H1 (cell line): ENCODE results near the gene C20orf202. TPM values are rescaled to one million over a fixed set of nuclear protein-coding genes. Genes with fewer than 3 reads are reported as not detected.

Experiments
- ATF2 ChIP-seq: IDR thresholded peaks from 2 replicates; pipeline ENCODE4 v1.6.1; 2012; ENCODE audit warnings: low read length, inconsistent platforms
- EP300 ChIP-seq, 2 experiments: IDR thresholded peaks; 1 replicate in 1 of 2; 2 replicates in 1 of 2; pipeline ENCODE4 v1.6.1; 2011 to 2012; ENCODE audit warnings: low read depth in 2 of 2, low read length in 2 of 2, mild to moderate bottlenecking in 2 of 2, borderline replicate concordance in 1 of 2, inconsistent platforms in 1 of 2, moderate library complexity in 1 of 2
- GABPA ChIP-seq: IDR thresholded peaks from 2 replicates; pipeline ENCODE4 v1.6.1; 2011; ENCODE audit warnings: mild to moderate bottlenecking, low read length, moderate library complexity, borderline replicate concordance; ENCODE audit not compliant: insufficient read depth
- RNF2 ChIP-seq: fragments of 200-900, 300-1000 bp; sonication (generic); IDR thresholded peaks from 2 replicates; pipeline ENCODE4 v1.7.1; 2016; ENCODE audit warnings: borderline replicate concordance, low read depth, mild to moderate bottlenecking, antibody characterized with exemption, low read length; ENCODE audit not compliant: poor library complexity, severe bottlenecking; ENCODE audit errors: missing control alignments
- SUZ12 ChIP-seq: fragments of 200-600 bp; sonication (generic); IDR thresholded peaks from 2 replicates; pipeline ENCODE4 v1.6.1; 2012; ENCODE audit warnings: mild to moderate bottlenecking, inconsistent platforms, low read length, moderate library complexity, mixed read lengths
- YY1 ChIP-seq: IDR thresholded peaks from 2 replicates; pipeline ENCODE4 v1.6.1; 2011; ENCODE audit warnings: low read depth, mild to moderate bottlenecking, low read length
- polyA plus RNA-seq, 7 experiments: library from polyadenylated mRNA; depleted of rRNA in 3 of 7; stranded (reverse) in 5 of 7; unstranded in 2 of 7; fragments of >200 nt in 5 of 7; fragments of 200-250 nt in 2 of 7; gene quantifications; 1 replicate in 5 of 7; 2 replicates in 1 of 7; 4 replicates in 1 of 7; pipeline versions ENCODE4 v1.2.1 to v1.2.3, GENCODE V29; 2011 to 2013; ENCODE audit warnings: missing spikeins in 2 of 7, mixed read lengths in 2 of 7
- total RNA-seq: library from RNA; stranded (reverse); fragmentation: NEBNext Ultra II Directional; extraction: Animal tissue kit (Norgen Biotek cat#: 25700); gene quantifications from 2 replicates; pipeline ENCODE4 v1.2.1, GENCODE V29; 2021

The C20orf202 gene
- total and polyA plus RNA-seq, 2 of the 8 experiments (the other 6 are each of a cell fraction or from before 2014, with no cell fraction given), result 0.12 TPM; not detected in 1

DNA sequence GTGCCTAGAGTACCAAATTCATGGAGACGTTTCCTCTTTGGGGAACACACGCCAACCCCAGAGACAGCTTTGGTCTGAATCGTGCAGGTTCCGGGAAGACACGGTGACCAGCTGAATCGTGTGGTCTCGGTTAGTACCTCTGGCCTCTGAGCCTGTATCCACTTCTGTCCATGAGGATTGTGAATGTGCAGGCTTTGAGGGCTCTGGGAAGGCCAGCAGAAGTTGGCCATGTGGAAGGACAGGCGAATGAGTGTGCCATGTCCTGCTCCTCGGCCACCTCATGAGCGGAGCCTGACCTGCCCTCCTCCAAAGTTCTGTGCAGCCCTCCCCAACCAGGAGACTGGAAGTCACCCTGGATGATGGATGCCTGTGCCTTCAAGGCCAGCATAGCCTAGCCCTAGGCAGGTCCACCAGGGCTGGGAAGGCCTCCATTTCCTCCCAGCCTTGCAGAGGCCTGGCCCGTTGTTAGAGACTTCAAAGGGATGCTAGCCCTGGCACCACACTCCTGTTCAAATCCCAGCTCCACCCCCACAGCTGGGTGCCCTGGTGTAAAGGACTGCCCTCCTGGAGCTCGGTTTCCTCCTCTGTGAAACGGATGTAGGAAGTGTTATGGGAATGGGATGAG, 16.8 kb upstream of the C20orf202 start (continued):
- no peak for TF ChIP-seq EP300 (IDR thresholded peaks at IDR 0.05; ENCODE audit: borderline replicate concordance in 1 of 2, low read depth in 2 of 2, low read length in 2 of 2)
- no peak for TF ChIP-seq RNF2
- TF ChIP-seq GABPA, result no peak
- TF ChIP-seq ATF2, result no peak
- TF ChIP-seq SUZ12, result no peak
- no peak for TF ChIP-seq YY1
